HUES6 (cell line): ENCODE results near the gene NSUN4.

Experiments
- H3K27ac ChIP-seq: 2 replicates; pipeline ENCODE4 v1.7.0; 2013; ENCODE audit warnings: low read depth, mild to moderate bottlenecking, low read length, inconsistent platforms
- H3K27me3 ChIP-seq: 2 replicates; pipeline ENCODE4 v1.6.1; 2013; ENCODE audit warnings: low read length; ENCODE audit not compliant: control insufficient read depth, insufficient read depth
- H3K36me3 ChIP-seq: 2 replicates; pipeline ENCODE4 v1.6.1; 2013; ENCODE audit warnings: low read length; ENCODE audit not compliant: control insufficient read depth, insufficient read depth
- H3K4me1 ChIP-seq: 2 replicates; pipeline ENCODE4 v1.6.1; 2013; ENCODE audit warnings: low read length; ENCODE audit not compliant: control insufficient read depth, insufficient read depth
- H3K4me3 ChIP-seq: 2 replicates; pipeline ENCODE4 v1.5.1; 2013; ENCODE audit warnings: low read depth, low read length
- H3K9ac ChIP-seq: one replicate; pipeline ENCODE4 v1.6.1; 2013; ENCODE audit warnings: mild to moderate bottlenecking, low read length
- H3K9me3 ChIP-seq: 2 replicates; pipeline ENCODE4 v1.6.1; 2013; ENCODE audit warnings: low read depth, low read length; ENCODE audit not compliant: control insufficient read depth, insufficient read depth

Gene NSUN4

DNA sequence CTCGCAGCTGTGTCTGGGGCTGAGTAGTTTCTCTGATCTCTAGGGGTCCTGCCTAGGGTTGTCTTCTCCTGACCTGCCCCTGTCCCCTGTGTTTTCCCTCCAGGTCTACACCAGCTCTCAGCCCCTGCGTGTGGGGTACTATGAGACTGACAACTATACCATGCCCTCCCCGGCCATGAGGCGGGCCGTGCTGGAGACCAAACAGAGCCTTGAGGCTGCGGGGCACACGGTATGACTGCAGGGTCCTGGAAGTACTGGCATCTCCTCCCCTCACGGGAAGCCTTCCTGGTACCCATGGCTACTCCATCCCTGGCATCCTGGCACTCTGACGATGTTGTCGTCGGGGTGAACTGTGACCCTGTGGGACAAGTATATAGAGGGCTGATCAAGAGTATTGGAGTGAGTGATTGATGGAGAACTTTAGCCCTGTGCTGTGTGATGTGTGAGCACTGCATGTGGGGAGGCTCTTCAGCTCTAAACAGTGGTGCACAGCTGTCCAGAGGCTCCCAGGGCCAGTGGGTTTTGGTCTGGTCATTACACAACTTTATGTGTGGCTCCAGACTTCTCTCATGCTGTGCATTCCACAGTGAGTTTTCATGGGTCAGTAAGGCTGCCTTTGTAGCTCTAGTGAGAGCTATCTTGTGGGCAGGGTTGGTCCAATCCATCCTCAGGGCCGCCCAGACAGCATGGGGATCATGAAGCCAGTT, 67.9 kb downstream of the NSUN4 start:
- Histone ChIP-seq H3K4me1 (peaks cover 16% of the 10 kb centered on the region), H3K27me3 (no peaks in the 10 kb centered on the region), H3K9ac (no peak overlapping the region), H3K9me3 (no peaks in the 10 kb centered on the region), H3K36me3 (peaks cover 4% of the 10 kb centered on the region), H3K27ac (no peak overlapping the region), H3K4me3 (no peak overlapping the region)

DNA sequence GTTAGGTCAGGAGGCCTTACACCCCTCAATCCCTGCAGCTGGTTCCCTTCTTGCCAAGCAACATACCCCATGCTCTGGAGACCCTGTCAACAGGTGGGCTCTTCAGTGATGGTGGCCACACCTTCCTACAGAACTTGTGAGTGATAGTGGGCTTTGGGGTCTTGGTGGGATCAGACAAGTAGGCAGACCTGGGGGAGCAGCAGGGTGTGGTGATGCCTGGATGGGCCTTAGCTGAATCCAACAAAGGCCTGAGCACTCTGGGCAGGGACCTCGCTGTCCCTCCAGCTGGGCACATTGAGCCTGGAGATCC, 68.4 kb downstream of the NSUN4 start:
- no peaks in the 10 kb centered on the region for H3K27me3 ChIP-seq
- H3K4me1 ChIP-seq: peaks cover 16% of the 10 kb centered on the region
- H3K27ac ChIP-seq: no peak overlapping the region
- H3K4me3 ChIP-seq: no peak overlapping the region
- peaks cover 4% of the 10 kb centered on the region for H3K36me3 ChIP-seq
- H3K9me3 ChIP-seq: no peaks in the 10 kb centered on the region
- no peak overlapping the region for H3K9ac ChIP-seq

GRCh38 chr1:46410156-46411009, 69.8 kb downstream of the NSUN4 start:
- Histone ChIP-seq H3K4me3 (no peak overlapping the region), H3K4me1 (peaks cover 16% of the 10 kb centered on the region), H3K9ac (no peak overlapping the region), H3K27me3 (no peaks in the 10 kb centered on the region), H3K27ac (no peak overlapping the region), H3K36me3 (peaks cover 4% of the 10 kb centered on the region), H3K9me3 (no peaks in the 10 kb centered on the region)

DNA sequence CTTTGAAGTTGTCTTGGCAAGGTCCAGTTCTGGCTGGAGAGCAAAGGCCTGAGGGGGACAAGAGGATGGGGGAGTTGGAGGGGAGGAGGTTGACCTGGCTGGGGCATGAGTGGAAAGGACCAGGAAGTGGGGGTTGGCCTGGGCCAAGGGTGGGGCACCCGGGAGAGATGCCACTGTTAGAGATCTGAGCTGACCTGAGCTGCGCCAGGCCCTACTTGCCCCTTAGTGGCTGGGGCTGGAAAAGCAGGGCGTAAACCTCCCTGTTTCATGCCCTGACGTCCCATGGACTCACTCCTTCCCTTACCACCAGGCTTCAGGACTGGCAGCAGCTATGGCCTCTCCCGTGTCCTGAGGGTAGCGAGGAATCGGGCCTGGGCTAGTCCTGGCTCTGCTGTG, 70.4 kb downstream of the NSUN4 start:
- Histone ChIP-seq H3K27me3 (no peaks in the 10 kb centered on the region), H3K4me3 (no peak overlapping the region), H3K36me3 (peaks cover 4% of the 10 kb centered on the region), H3K9me3 (no peaks in the 10 kb centered on the region), H3K27ac (no peak overlapping the region), H3K9ac (no peak overlapping the region), H3K4me1 (peaks cover 14% of the 10 kb centered on the region)
